Activated CD8-positive, alpha-beta T cell treated with anti-CD3 and anti-CD28 coated beads for 36 hours (primary cell): Measurements from ENCODE around the gene EPHB3. TPM values are rescaled to one million over a fixed set of nuclear protein-coding genes. Genes with fewer than 3 reads are reported as not detected.

Experiments
- ATAC-seq: fragments of 200-7000 bp; cut with Tn5 transposase; one replicate; pipeline ENCODE4 v1.10.0; 2021; ENCODE audit warnings: mild to moderate bottlenecking, moderate library complexity
- CTCF ChIA-PET: fragments of 350-600 bp; sonication (Branson Sonifier 250); formaldehyde crosslinking; loops from one replicate; lab custom pipeline; 2021; ENCODE audit warnings: antibody characterized with exemption; lab: Charles Lee
- POLR2A ChIA-PET: fragments of 350-600 bp; sonication (Branson Sonifier 250); formaldehyde crosslinking; loops from one replicate; lab custom pipeline; 2021; ENCODE audit warnings: antibody characterized with exemption; lab: Charles Lee
- DNase-seq: peaks from one replicate; pipeline ENCODE4 v3.0.0-alpha.2; 2020
- H3K27ac Mint-ChIP-seq: one replicate; pipeline ENCODE4 v1.8.0; 2021; ENCODE audit warnings: mild to moderate bottlenecking, mixed read lengths
- H3K27me3 Mint-ChIP-seq: one replicate; pipeline ENCODE4 v1.8.0; 2021; ENCODE audit warnings: mixed read lengths
- H3K36me3 Mint-ChIP-seq: one replicate; pipeline ENCODE4 v1.8.0; 2021; ENCODE audit warnings: low read depth, mixed read lengths
- H3K4me1 Mint-ChIP-seq: one replicate; pipeline ENCODE4 v1.8.0; 2021; ENCODE audit warnings: low read depth, mixed read lengths
- H3K4me3 Mint-ChIP-seq: one replicate; pipeline ENCODE4 v1.8.0; 2021; ENCODE audit warnings: mild to moderate bottlenecking, moderate library complexity, mixed read lengths
- H3K9me3 Mint-ChIP-seq: one replicate; pipeline ENCODE4 v1.8.0; 2021; ENCODE audit warnings: mixed read lengths
- CTCF ChIP-seq: fragments of 200-600 bp; IDR thresholded peaks from one replicate; pipeline ENCODE4 v1.8.0; 2022; ENCODE audit warnings: antibody characterized with exemption, mild to moderate bottlenecking
- intact Hi-C: fragments of 100-400 bp; cut with micrococcal nuclease; formaldehyde crosslinking; loops from one replicate; pipeline ENCODE4 v1.10.0; 2022
- total RNA-seq, 2 experiments: library from RNA; stranded (reverse); gene quantifications; one replicate each; pipeline ENCODE4 v1.2.3, GENCODE V29; 2021

The EPHB3 gene
- total RNA-seq, 2 experiments from 2014 or later, result 0.07 TPM; not detected in 1

DNA sequence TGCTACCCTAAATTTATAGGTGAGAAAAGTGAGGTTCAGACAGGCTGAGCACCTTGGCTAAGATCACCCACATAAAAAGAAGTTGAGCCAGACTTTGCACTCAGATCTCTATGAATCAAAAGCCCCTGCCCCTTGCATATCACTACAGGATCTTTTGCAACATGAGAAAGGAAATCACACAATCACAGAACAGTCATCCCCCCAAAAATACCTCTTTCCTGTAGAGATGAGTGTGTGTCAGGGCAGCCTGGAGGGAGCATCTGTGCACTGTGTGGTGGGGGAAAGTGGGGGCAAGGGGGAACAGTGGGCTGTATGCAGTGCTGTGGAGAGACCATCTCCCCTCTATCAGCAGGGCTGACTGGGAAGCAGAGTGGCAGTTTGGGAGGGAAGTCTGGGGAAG is 46.6 kb downstream of the EPHB3 start:
- peak; percentile 26 for DNase-seq
- no peaks in the 10 kb centered on the region for H3K36me3 Mint-ChIP-seq
- no peak for TF ChIP-seq CTCF
- H3K4me3 Mint-ChIP-seq, result no peak overlapping the region
- H3K27me3 Mint-ChIP-seq, result peaks cover 25% of the 10 kb centered on the region
- intact Hi-C loops, result no loop called here
- ATAC-seq, result peak; percentile 93
- no peaks in the 10 kb centered on the region for H3K9me3 Mint-ChIP-seq
- CTCF ChIA-PET, result interaction anchor here (1.6 kb wide), 1 partner anchor 47 kb away, joined by 5 read pairs; the partner anchor contains the start of gene EPHB3
- peaks cover 29% of the 10 kb centered on the region for H3K4me1 Mint-ChIP-seq
- no peak overlapping the region for H3K27ac Mint-ChIP-seq
- POLR2A ChIA-PET, result no interaction called here

- no peak overlapping the region for H3K27ac Mint-ChIP-seq
- POLR2A ChIA-PET, result interaction anchor here (0.8 kb wide), 1 partner anchor 101 kb away, joined by 3 read pairs; no protein-coding TSS in a partner anchor
- intact Hi-C loops, result no loop called here
- H3K27me3 Mint-ChIP-seq, result peaks cover 15% of the 10 kb centered on the region
- CTCF ChIA-PET, result no interaction called here
- DNase-seq (no peak), ATAC-seq (no peak)
- H3K36me3 Mint-ChIP-seq, result no peaks in the 10 kb centered on the region
- H3K4me1 Mint-ChIP-seq, result peaks cover 22% of the 10 kb centered on the region
- H3K9me3 Mint-ChIP-seq, result no peaks in the 10 kb centered on the region
- H3K4me3 Mint-ChIP-seq, result no peak overlapping the region
- TF ChIP-seq CTCF, result no peak
Measured at GRCh38 chr3:184609476-184610244, 48.1 kb downstream of the EPHB3 start.

DNA sequence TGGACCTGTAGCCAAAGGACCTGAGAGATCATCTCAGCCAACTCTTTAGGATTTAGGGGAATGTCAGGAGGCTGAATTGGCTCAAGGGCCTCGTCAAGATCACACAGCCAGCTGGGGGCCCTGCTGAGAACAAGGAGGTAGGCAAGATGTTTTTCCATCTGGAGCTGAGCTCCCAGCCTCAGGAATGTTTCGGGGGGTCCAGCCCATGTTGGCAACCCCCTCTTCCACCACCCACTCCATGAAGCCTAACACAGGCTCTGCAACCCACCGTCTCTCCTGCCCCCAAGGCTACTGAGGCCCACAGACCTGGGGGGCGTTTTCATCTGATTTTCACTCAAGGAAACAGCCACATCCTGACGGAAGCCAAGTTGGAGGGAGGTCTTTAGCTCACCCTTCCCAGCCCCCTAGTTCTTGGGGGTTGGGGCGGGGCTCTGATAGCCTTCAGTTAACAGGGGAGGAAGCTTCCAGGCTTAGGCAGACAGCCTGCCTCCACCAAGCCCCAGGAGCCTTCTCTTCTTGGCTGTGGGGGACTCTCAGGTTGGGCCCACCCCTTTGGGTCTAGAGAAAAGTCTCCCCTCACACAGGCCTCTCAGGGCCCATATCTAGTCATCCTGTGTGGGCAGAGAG is 48.8 kb downstream of the EPHB3 start:
- Mint-ChIP-seq H3K9me3 (no peaks in the 10 kb centered on the region), H3K4me1 (peaks cover 21% of the 10 kb centered on the region), H3K36me3 (no peaks in the 10 kb centered on the region), H3K27me3 (peaks cover 8% of the 10 kb centered on the region), H3K27ac (no peak overlapping the region), H3K4me3 (no peak overlapping the region)
- ATAC-seq (no peak), DNase-seq (no peak)
- CTCF ChIA-PET, result no interaction called here
- intact Hi-C loops, result no loop called here
- no peak for TF ChIP-seq CTCF
- POLR2A ChIA-PET, result interaction anchor here (0.8 kb wide), 1 partner anchor 100 kb away, joined by 3 read pairs; no protein-coding TSS in a partner anchor

GRCh38 chr3:184611607-184612281 is 50.2 kb downstream of the EPHB3 start:
- H3K9me3 Mint-ChIP-seq, result no peaks in the 10 kb centered on the region
- H3K4me3 Mint-ChIP-seq, result no peak overlapping the region
- TF ChIP-seq CTCF, result no peak
- peaks cover 20% of the 10 kb centered on the region for H3K4me1 Mint-ChIP-seq
- POLR2A ChIA-PET, result no interaction called here
- H3K27me3 Mint-ChIP-seq, result peaks cover 3% of the 10 kb centered on the region
- CTCF ChIA-PET, result interaction anchor here (1.5 kb wide), 1 partner anchor 115 kb away, joined by 4 read pairs; no protein-coding TSS in a partner anchor
- no peak for ATAC-seq
- no peak overlapping the region for H3K27ac Mint-ChIP-seq
- no peak for DNase-seq
- intact Hi-C loops, result no loop called here
- no peaks in the 10 kb centered on the region for H3K36me3 Mint-ChIP-seq
